GM18507 (cell line): Measurements from ENCODE around the gene KBTBD13.
"Not testable (repeated sequence)": the region's sequence is repeated elsewhere in the genome, so short reads cannot be mapped to it uniquely, and the experiment has no call there.

Experiments
- DNase-seq: peaks from one replicate; pipeline ENCODE4 v3.0.0; 2011; ENCODE audit warnings: low read depth; ENCODE audit not compliant: insufficient read length; ENCODE audit errors: extremely low spot score
- FAIRE-seq: peaks from 2 replicates; lab custom pipeline; 2011; peaks lifted over from hg19 to GRCh38; lab: Jason Lieb, UNC

The KBTBD13 gene

GRCh38 chr15:65067317-65067644 is 9.3 kb upstream of the KBTBD13 start:
- FAIRE-seq, result no peak
- no peak for DNase-seq

- FAIRE-seq (no peak), DNase-seq (no peak)
Observed at GRCh38 chr15:65067645-65068402, 8.7 kb upstream of the KBTBD13 start, which contains the start of gene RASL12. Gene RASL12, minus strand, starts transcription at chr15:65067991. Its CDS starts 156 bp downstream, at chr15:65067835.

- FAIRE-seq, result no peak
Observed at GRCh38 chr15:65068403-65068788, 8.2 kb upstream of the KBTBD13 start.

GRCh38 chr15:65069179-65069578 is 7.4 kb upstream of the KBTBD13 start:
- DNase-seq (no peak), FAIRE-seq (no peak)

More at GRCh38 chr15:65068403-65068788, 8.2 kb upstream of the KBTBD13 start:
- DNase-seq, result no peak

- no peak for FAIRE-seq
- no peak for DNase-seq
Observed at GRCh38 chr15:65069779-65070546, 6.6 kb upstream of the KBTBD13 start.

- FAIRE-seq (no peak), DNase-seq (no peak)
Observed at GRCh38 chr15:65071381-65071811, 5.2 kb upstream of the KBTBD13 start.

GRCh38 chr15:65072027-65072426 is 4.5 kb upstream of the KBTBD13 start:
- FAIRE-seq (no peak), DNase-seq (no peak)

- FAIRE-seq (peak; percentile 52), DNase-seq (no peak)
Observed at GRCh38 chr15:65072617-65073016, 3.9 kb upstream of the KBTBD13 start.

GRCh38 chr15:65074946-65075345 is 1.6 kb upstream of the KBTBD13 start:
- DNase-seq, FAIRE-seq: not testable (repeated sequence)

- not testable (repeated sequence) for DNase-seq, FAIRE-seq
Observed at GRCh38 chr15:65075607-65076395, 745 bp upstream of the KBTBD13 start.

- DNase-seq (no peak), FAIRE-seq (no peak)
Observed at GRCh38 chr15:65077291-65077980, 890 bp downstream of the KBTBD13 start.

- no peak for DNase-seq
Observed at GRCh38 chr15:65077981-65078352, 1.4 kb downstream of the KBTBD13 start.

GRCh38 chr15:65079580-65079979 is 3.0 kb downstream of the KBTBD13 start:
- FAIRE-seq (no peak), DNase-seq (no peak)

More at GRCh38 chr15:65077981-65078352, 1.4 kb downstream of the KBTBD13 start:
- FAIRE-seq, result no peak

- no peak for FAIRE-seq
- no peak for DNase-seq
Observed at GRCh38 chr15:65081270-65081669, 4.7 kb downstream of the KBTBD13 start.

- FAIRE-seq (no peak), DNase-seq (no peak)
Observed at GRCh38 chr15:65081758-65082157, 5.2 kb downstream of the KBTBD13 start.

GRCh38 chr15:65082303-65082953 is 5.9 kb downstream of the KBTBD13 start:
- no peak for FAIRE-seq
- DNase-seq, result no peak

GRCh38 chr15:65083262-65083701 is 6.7 kb downstream of the KBTBD13 start:
- FAIRE-seq (no peak), DNase-seq (no peak)

- DNase-seq (no peak), FAIRE-seq (no peak)
Observed at GRCh38 chr15:65084500-65085206, 8.1 kb downstream of the KBTBD13 start.
